Measurements from ENCODE around the gene ATP9A.
"Not testable (repeated sequence)": the region's sequence is repeated elsewhere in the genome, so short reads cannot be mapped to it uniquely, and the experiment has no call there.

The ATP9A gene

GRCh38 chr20:51722246-51722645 lies 45.9 kb downstream of the ATP9A start:
- not testable (repeated sequence) for DNase-seq

- peak in 1 of 2 experiments; percentile 32 for DNase-seq
These were observed 47.3 kb downstream of the ATP9A start for GRCh38 chr20:51720854-51721253.

- no peak for DNase-seq
These were observed 47.8 kb downstream of the ATP9A start for GRCh38 chr20:51720384-51720783.

GRCh38 chr20:51715856-51716185 lies 52.4 kb downstream of the ATP9A start:
- no peak for DNase-seq

GRCh38 chr20:51715163-51715855 lies 52.9 kb downstream of the ATP9A start:
- DNase-seq = no peak

- no peak for DNase-seq
These were observed 55.0 kb downstream of the ATP9A start for GRCh38 chr20:51713213-51713598.

GRCh38 chr20:51712501-51713212 lies 55.5 kb downstream of the ATP9A start:
- no peak for DNase-seq

- no peak for DNase-seq
These were observed 56.8 kb downstream of the ATP9A start for GRCh38 chr20:51711426-51711825.

- no peak for DNase-seq
These were observed 57.8 kb downstream of the ATP9A start for GRCh38 chr20:51710361-51710894.

- no peak for DNase-seq
These were observed 62.8 kb downstream of the ATP9A start for GRCh38 chr20:51705400-51705799.

GRCh38 chr20:51703400-51704287 lies 64.5 kb downstream of the ATP9A start:
- DNase-seq = no peak

GRCh38 chr20:51702556-51702955 lies 65.6 kb downstream of the ATP9A start:
- no peak for DNase-seq

GRCh38 chr20:51700809-51701285 lies 67.3 kb downstream of the ATP9A start:
- no peak for DNase-seq

GRCh38 chr20:51698252-51698651 lies 69.9 kb downstream of the ATP9A start:
- DNase-seq = no peak

GRCh38 chr20:51697096-51697826 lies 70.9 kb downstream of the ATP9A start:
- DNase-seq = no peak

- DNase-seq = no peak
These were observed 71.7 kb downstream of the ATP9A start for GRCh38 chr20:51696304-51697071.

- no peak for DNase-seq
These were observed 72.5 kb downstream of the ATP9A start for GRCh38 chr20:51695574-51696303.

- DNase-seq = no peak
These were observed 75.3 kb downstream of the ATP9A start for GRCh38 chr20:51692806-51693400.

GRCh38 chr20:51691703-51692102 lies 76.5 kb downstream of the ATP9A start:
- DNase-seq = no peak

- no peak for DNase-seq
These were observed 79.5 kb downstream of the ATP9A start for GRCh38 chr20:51688600-51689244.
